BE2C (cell line): Measurements from ENCODE around the gene ST8SIA6. TPM values are rescaled to one million over a fixed set of nuclear protein-coding genes. Genes with fewer than 3 reads are reported as not detected.
"Not testable (repeated sequence)": the region's sequence is repeated elsewhere in the genome, so short reads cannot be mapped to it uniquely, and the experiment has no call there.

Experiments used
- DNase-seq: peaks from one replicate; pipeline ENCODE4 v3.0.0-alpha.2; 2020
- H3K27me3 ChIP-seq: fragments of 250-450 bp; sonication (Bioruptor Pico); 2 replicates; pipeline ENCODE4 v1.5.1; 2020; ENCODE audit warnings: mild to moderate bottlenecking
- H3K36me3 ChIP-seq: fragments of 250-450 bp; sonication (Bioruptor Pico); 2 replicates; pipeline ENCODE4 v1.5.1; 2020; ENCODE audit warnings: mild to moderate bottlenecking
- H3K4me1 ChIP-seq: fragments of 250-450 bp; sonication (Bioruptor Pico); 2 replicates; pipeline ENCODE4 v1.5.1; 2020
- H3K4me3 ChIP-seq: 2 replicates; pipeline ENCODE4 v1.5.1; 2011; ENCODE audit warnings: low read depth, low read length
- H3K9me3 ChIP-seq: fragments of 250-450 bp; sonication (Bioruptor Pico); 2 replicates; pipeline ENCODE4 v1.5.1; 2020
- CTCF ChIP-seq: IDR thresholded peaks from 2 replicates; pipeline ENCODE4 v1.5.1; 2012; ENCODE audit warnings: mild to moderate bottlenecking, low read depth, low read length
- polyA plus RNA-seq: library from polyadenylated mRNA; unstranded; fragments of >200 nt; gene quantifications from one replicate; pipeline ENCODE4 v1.2.1, GENCODE V29; 2012; ENCODE audit warnings: low read depth, missing spikeins; ENCODE audit not compliant: insufficient read length, insufficient read depth

Gene ST8SIA6, protein sequence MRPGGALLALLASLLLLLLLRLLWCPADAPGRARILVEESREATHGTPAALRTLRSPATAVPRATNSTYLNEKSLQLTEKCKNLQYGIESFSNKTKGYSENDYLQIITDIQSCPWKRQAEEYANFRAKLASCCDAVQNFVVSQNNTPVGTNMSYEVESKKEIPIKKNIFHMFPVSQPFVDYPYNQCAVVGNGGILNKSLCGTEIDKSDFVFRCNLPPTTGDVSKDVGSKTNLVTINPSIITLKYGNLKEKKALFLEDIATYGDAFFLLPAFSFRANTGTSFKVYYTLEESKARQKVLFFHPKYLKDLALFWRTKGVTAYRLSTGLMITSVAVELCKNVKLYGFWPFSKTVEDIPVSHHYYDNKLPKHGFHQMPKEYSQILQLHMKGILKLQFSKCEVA
- polyA plus RNA-seq = not detected

GRCh38 chr10:17454161-17455014, at the start of gene ST8SIA6:
ST8SIA6 (minus strand) TSS chr10:17454595; CDS start chr10:17454255, 340 bp downstream.
- Histone ChIP-seq H3K27me3 (peaks cover 57% of the 10 kb centered on the region), H3K9me3 (no peaks in the 10 kb centered on the region), H3K36me3 (no peaks in the 10 kb centered on the region), H3K4me1 (no peaks in the 10 kb centered on the region), H3K4me3 (no peak within 1 kb of the TSS)
- no peak for TF ChIP-seq CTCF
- peak; percentile 30 for DNase-seq

DNA sequence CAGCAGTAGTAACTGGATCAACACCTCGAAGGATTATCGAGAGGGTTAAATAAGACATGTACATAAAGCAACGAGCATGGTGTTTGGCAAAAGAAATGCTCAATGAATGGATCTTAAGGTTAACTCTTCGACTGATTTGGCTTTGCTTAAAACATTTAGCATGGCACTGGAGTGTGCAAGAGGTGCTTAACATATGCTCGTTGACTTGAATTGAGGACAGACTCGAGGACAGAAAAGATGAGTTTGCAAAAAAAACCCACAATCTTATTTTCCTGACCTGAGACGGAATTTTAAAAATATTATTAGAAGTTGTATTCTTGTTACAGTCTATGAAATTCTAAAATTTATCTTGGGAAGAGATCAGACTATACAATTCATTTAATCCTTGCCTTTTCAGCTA, 49.4 kb upstream of the ST8SIA6 start:
- Histone ChIP-seq H3K27me3 (no peaks in the 10 kb centered on the region), H3K9me3 (no peaks in the 10 kb centered on the region), H3K36me3 (no peaks in the 10 kb centered on the region), H3K4me3 (no peak overlapping the region), H3K4me1 (no peaks in the 10 kb centered on the region)
- TF ChIP-seq CTCF = no peak
- no peak for DNase-seq

DNA sequence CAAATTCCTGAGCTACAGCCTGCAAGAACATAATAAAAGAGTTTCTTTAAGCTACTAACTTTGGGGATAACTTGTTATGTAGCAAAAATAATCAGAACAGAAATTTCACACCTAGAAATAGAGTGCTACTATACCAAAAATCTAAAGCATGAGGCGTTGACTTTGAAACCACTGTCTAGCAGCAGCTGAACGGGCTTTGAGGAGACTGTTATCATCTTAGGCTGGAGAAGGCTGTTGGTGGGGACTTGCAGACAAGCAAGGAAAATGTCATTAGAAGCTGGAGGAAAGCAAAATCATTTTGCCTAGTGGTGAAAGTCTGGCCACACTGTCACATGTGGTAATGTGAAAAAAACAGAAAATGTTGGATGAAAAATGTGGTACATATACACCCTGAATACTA, 48.4 kb upstream of the ST8SIA6 start:
- Histone ChIP-seq H3K27me3 (no peaks in the 10 kb centered on the region), H3K4me1 (no peaks in the 10 kb centered on the region), H3K4me3 (no peak overlapping the region), H3K9me3 (no peaks in the 10 kb centered on the region), H3K36me3 (no peaks in the 10 kb centered on the region)
- TF ChIP-seq CTCF = no peak
- DNase-seq = no peak

DNA sequence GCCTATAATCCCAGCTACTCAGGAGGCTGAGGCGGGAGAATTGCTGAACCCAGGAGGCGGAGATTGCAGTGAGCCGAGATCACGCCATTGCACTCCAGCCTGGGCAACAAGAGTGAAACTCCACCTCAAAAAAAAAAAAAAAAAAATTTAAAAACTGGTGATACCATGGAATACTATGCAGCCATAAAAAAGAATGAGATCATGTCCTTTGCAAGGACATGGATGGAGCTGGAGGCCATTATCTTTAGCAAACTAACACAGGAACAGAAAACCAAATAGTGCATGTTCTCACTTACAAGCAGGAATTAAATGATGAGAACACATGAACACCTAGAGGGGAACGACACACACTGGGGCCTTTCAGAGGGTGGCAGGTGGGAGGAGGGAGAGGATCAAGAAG, 44.6 kb upstream of the ST8SIA6 start:
- not testable (repeated sequence) for DNase-seq, H3K9me3 ChIP-seq, H3K4me1 ChIP-seq, H3K4me3 ChIP-seq, H3K36me3 ChIP-seq
- H3K27me3 ChIP-seq = peaks cover 14% of the 10 kb centered on the region

DNA sequence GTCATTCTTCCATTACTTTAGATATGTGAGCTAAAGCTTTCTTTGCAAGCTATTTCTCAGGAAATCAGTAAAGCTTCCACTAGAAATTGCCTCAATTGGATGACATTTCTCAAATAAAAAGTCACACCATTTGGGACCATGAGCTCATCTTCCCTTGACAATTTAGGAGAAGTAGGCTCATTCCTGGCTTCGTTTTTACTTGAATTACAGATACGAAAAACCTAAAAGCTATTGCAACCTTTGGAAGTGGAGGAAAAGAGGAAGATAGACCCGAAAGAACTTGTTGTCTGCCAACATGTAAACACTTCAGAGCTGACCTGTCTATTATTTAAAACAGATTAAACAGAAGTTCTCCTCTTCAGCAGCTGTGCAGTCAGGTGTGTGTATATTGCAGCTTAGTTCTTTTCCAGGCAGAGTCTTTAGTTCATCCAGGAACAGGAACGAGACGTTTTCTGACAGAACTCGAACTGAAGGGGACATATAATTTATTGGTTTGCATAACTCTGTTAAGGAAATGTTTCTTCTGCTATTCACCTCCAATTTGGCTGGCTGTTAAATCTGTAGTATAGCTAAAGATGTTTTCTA, 43.1 kb upstream of the ST8SIA6 start:
- no peaks in the 10 kb centered on the region for H3K4me1 ChIP-seq

More for the DNA sequence above, 43.1 kb upstream of the ST8SIA6 start:
- no peak for DNase-seq
- no peaks in the 10 kb centered on the region for H3K9me3 ChIP-seq
- no peak overlapping the region for H3K4me3 ChIP-seq
- peaks cover 14% of the 10 kb centered on the region for H3K27me3 ChIP-seq
- no peak for TF ChIP-seq CTCF
- no peaks in the 10 kb centered on the region for H3K36me3 ChIP-seq
